Liver (tissue), 3 donors: ENCODE measurements around the gene CAMKMT.

Experiments used
- FOXA1 ChIP-seq: IDR thresholded peaks from 2 replicates; pipeline ENCODE4 v1.6.1; 2016; ENCODE audit warnings: antibody characterized with exemption
- JUND ChIP-seq, 2 donors: IDR thresholded peaks; 2 replicates each; pipeline ENCODE4 v1.6.1; 2016; ENCODE audit warnings: antibody characterized with exemption in 2 of 2
- NR2F2 ChIP-seq: IDR thresholded peaks from 2 replicates; pipeline ENCODE4 v1.6.1; 2016; ENCODE audit warnings: antibody characterized with exemption
- RXRA ChIP-seq, 2 donors: IDR thresholded peaks; 2 replicates each; pipeline ENCODE4 v1.6.1; 2017 to 2018; ENCODE audit warnings: antibody characterized with exemption in 2 of 2, mild to moderate bottlenecking in 1 of 2
- SP1 ChIP-seq: IDR thresholded peaks from 2 replicates; pipeline ENCODE4 v1.6.1; 2018; ENCODE audit warnings: antibody characterized with exemption, mild to moderate bottlenecking
- TAF1 ChIP-seq: conservative IDR thresholded peaks from 2 replicates; pipeline ENCODE4 v1.6.1; 2016; ENCODE audit warnings: antibody characterized with exemption, mild to moderate bottlenecking
- YY1 ChIP-seq: IDR thresholded peaks from 2 replicates; pipeline ENCODE4 v1.6.1; 2016; ENCODE audit warnings: antibody characterized with exemption, mild to moderate bottlenecking
- TF ChIP-seq, protein P1 (sequence below): IDR thresholded peaks from 2 replicates; pipeline ENCODE4 v1.6.1; 2016; ENCODE audit warnings: antibody characterized with exemption
- TF ChIP-seq, protein P2 (sequence below): fragments of 150-350 bp; IDR thresholded peaks from 2 replicates; pipeline ENCODE4 v1.5.1; 2017; ENCODE audit warnings: improper control_type of control experiment, low read depth, low read length; ENCODE audit not compliant: missing input control
- TF ChIP-seq, protein P3 (sequence below): IDR thresholded peaks from 2 replicates; pipeline ENCODE4 v1.6.1; 2016; ENCODE audit warnings: antibody characterized with exemption
- TF ChIP-seq, protein P4 (sequence below): IDR thresholded peaks from 2 replicates; pipeline ENCODE4 v1.6.1; 2016; ENCODE audit warnings: antibody characterized with exemption
- TF ChIP-seq, protein P5 (sequence below): IDR thresholded peaks from 2 replicates; pipeline ENCODE4 v1.6.1; 2016; ENCODE audit warnings: antibody characterized with exemption, mild to moderate bottlenecking
- donor health status: healthy.
- donor health status: healthy.

DNA sequence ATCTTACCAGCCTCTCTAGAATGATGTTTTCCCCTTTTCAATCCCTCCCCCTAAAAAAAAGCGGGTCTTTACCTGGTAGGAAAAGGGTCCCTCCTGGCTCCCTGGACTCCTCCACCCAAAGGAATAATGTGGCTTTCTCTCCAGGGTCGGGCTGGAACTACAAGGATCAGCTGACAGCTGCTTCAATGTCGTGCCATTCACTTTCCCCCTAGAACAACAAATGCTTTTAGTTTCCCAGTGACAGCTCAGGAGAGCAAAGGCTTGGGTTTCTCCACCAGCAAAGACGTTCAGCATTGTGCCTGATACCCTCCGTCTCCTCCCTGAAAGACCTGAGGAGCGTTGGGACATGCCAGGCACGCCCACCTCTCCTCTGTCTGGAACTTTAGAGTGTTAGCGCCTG, 405.9 kb downstream of the CAMKMT start:
- TF ChIP-seq JUND (IDR thresholded peaks at IDR 0.05) (no peak), NR2F2 (no peak), FOXA1 (no peak), YY1 (no peak), SP1 (no peak), RXRA (IDR thresholded peaks at IDR 0.05) (no peak), TAF1 (no peak)
- TF ChIP-seq, protein P1, sequence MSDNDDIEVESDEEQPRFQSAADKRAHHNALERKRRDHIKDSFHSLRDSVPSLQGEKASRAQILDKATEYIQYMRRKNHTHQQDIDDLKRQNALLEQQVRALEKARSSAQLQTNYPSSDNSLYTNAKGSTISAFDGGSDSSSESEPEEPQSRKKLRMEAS, result no peak
- TF ChIP-seq, protein P2, sequence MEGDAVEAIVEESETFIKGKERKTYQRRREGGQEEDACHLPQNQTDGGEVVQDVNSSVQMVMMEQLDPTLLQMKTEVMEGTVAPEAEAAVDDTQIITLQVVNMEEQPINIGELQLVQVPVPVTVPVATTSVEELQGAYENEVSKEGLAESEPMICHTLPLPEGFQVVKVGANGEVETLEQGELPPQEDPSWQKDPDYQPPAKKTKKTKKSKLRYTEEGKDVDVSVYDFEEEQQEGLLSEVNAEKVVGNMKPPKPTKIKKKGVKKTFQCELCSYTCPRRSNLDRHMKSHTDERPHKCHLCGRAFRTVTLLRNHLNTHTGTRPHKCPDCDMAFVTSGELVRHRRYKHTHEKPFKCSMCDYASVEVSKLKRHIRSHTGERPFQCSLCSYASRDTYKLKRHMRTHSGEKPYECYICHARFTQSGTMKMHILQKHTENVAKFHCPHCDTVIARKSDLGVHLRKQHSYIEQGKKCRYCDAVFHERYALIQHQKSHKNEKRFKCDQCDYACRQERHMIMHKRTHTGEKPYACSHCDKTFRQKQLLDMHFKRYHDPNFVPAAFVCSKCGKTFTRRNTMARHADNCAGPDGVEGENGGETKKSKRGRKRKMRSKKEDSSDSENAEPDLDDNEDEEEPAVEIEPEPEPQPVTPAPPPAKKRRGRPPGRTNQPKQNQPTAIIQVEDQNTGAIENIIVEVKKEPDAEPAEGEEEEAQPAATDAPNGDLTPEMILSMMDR, result no peak
- TF ChIP-seq, protein P3, sequence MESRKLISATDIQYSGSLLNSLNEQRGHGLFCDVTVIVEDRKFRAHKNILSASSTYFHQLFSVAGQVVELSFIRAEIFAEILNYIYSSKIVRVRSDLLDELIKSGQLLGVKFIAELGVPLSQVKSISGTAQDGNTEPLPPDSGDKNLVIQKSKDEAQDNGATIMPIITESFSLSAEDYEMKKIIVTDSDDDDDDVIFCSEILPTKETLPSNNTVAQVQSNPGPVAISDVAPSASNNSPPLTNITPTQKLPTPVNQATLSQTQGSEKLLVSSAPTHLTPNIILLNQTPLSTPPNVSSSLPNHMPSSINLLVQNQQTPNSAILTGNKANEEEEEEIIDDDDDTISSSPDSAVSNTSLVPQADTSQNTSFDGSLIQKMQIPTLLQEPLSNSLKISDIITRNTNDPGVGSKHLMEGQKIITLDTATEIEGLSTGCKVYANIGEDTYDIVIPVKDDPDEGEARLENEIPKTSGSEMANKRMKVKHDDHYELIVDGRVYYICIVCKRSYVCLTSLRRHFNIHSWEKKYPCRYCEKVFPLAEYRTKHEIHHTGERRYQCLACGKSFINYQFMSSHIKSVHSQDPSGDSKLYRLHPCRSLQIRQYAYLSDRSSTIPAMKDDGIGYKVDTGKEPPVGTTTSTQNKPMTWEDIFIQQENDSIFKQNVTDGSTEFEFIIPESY, result no peak
- TF ChIP-seq, protein P4, sequence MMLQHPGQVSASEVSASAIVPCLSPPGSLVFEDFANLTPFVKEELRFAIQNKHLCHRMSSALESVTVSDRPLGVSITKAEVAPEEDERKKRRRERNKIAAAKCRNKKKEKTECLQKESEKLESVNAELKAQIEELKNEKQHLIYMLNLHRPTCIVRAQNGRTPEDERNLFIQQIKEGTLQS, result no peak
- TF ChIP-seq, protein P5, sequence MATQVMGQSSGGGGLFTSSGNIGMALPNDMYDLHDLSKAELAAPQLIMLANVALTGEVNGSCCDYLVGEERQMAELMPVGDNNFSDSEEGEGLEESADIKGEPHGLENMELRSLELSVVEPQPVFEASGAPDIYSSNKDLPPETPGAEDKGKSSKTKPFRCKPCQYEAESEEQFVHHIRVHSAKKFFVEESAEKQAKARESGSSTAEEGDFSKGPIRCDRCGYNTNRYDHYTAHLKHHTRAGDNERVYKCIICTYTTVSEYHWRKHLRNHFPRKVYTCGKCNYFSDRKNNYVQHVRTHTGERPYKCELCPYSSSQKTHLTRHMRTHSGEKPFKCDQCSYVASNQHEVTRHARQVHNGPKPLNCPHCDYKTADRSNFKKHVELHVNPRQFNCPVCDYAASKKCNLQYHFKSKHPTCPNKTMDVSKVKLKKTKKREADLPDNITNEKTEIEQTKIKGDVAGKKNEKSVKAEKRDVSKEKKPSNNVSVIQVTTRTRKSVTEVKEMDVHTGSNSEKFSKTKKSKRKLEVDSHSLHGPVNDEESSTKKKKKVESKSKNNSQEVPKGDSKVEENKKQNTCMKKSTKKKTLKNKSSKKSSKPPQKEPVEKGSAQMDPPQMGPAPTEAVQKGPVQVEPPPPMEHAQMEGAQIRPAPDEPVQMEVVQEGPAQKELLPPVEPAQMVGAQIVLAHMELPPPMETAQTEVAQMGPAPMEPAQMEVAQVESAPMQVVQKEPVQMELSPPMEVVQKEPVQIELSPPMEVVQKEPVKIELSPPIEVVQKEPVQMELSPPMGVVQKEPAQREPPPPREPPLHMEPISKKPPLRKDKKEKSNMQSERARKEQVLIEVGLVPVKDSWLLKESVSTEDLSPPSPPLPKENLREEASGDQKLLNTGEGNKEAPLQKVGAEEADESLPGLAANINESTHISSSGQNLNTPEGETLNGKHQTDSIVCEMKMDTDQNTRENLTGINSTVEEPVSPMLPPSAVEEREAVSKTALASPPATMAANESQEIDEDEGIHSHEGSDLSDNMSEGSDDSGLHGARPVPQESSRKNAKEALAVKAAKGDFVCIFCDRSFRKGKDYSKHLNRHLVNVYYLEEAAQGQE, result no peak
